Keratinocyte (primary cell): ENCODE results near the gene UBE4B. TPM values are rescaled to one million over a fixed set of nuclear protein-coding genes. Genes with fewer than 3 reads are reported as not detected.

Experiments used
- DNase-seq: peaks from one replicate; pipeline ENCODE4 v3.0.0-alpha.2; 2011; ENCODE audit warnings: low read depth, missing footprints, low spot score
- FAIRE-seq: peaks from 2 replicates; lab custom pipeline; 2011; peaks lifted over from hg19 to GRCh38; lab: Jason Lieb, UNC
- H2AFZ ChIP-seq: 2 replicates; pipeline ENCODE4 v1.6.0; 2012; ENCODE audit warnings: low read length, control low read depth, inconsistent platforms; ENCODE audit not compliant: control insufficient read depth
- H3K27ac ChIP-seq: 2 replicates; pipeline ENCODE4 v1.5.1; 2011; ENCODE audit warnings: low read length; ENCODE audit not compliant: control insufficient read depth, insufficient read depth
- H3K27me3 ChIP-seq: 3 replicates; pipeline ENCODE4 v1.6.0; 2011; ENCODE audit warnings: low read length; ENCODE audit not compliant: control insufficient read depth, insufficient read depth; ENCODE audit errors: extremely low read depth
- H3K36me3 ChIP-seq, 2 experiments: 2 replicates in 1 of 2; 3 replicates in 1 of 2; pipeline ENCODE4 v1.5.1; 2011; ENCODE audit warnings: low read length in 2 of 2, mild to moderate bottlenecking in 1 of 2; ENCODE audit not compliant: control insufficient read depth in 2 of 2, insufficient read depth in 2 of 2; ENCODE audit errors: extremely low read depth in 1 of 2
- H3K4me1 ChIP-seq: 3 replicates; pipeline ENCODE4 v1.5.1; 2011; ENCODE audit warnings: low read length; ENCODE audit not compliant: control insufficient read depth, insufficient read depth; ENCODE audit errors: extremely low read depth
- H3K4me2 ChIP-seq: 3 replicates; pipeline ENCODE4 v1.6.0; 2011; ENCODE audit warnings: low read depth, low read length; ENCODE audit not compliant: control insufficient read depth, insufficient read depth; ENCODE audit errors: extremely low read depth
- H3K4me3 ChIP-seq, 3 experiments: fragments of 200-600 bp in 1 of 3; sonication (generic) in 1 of 3; 2 replicates in 2 of 3; 3 replicates in 1 of 3; pipeline ENCODE4 v1.5.1; 2011 to 2016; ENCODE audit warnings: low read length in 3 of 3, mild to moderate bottlenecking in 3 of 3, control low read depth in 2 of 3, inconsistent platforms in 1 of 3, low read depth in 1 of 3, mixed read lengths in 1 of 3, mixed run types in 1 of 3, moderate library complexity in 1 of 3; ENCODE audit not compliant: control insufficient read depth in 2 of 3, insufficient read depth in 2 of 3; ENCODE audit errors: extremely low read depth in 1 of 3
- H3K79me2 ChIP-seq: 2 replicates; pipeline ENCODE4 v1.6.0; 2012; ENCODE audit warnings: low read length; ENCODE audit not compliant: control insufficient read depth, insufficient read depth
- H3K9ac ChIP-seq: 3 replicates; pipeline ENCODE4 v1.6.0; 2011; ENCODE audit warnings: low read length; ENCODE audit not compliant: control insufficient read depth, insufficient read depth; ENCODE audit errors: extremely low read depth
- H3K9me1 ChIP-seq: 3 replicates; pipeline ENCODE4 v1.6.0; 2011; ENCODE audit warnings: low read length; ENCODE audit not compliant: control insufficient read depth, insufficient read depth; ENCODE audit errors: extremely low read depth
- H3K9me3 ChIP-seq: 2 replicates; pipeline ENCODE4 v1.5.1; 2012; ENCODE audit warnings: low read depth, low read length; ENCODE audit not compliant: control insufficient read depth
- H4K20me1 ChIP-seq: 3 replicates; pipeline ENCODE4 v1.6.0; 2011; ENCODE audit warnings: low read length; ENCODE audit not compliant: control insufficient read depth, insufficient read depth; ENCODE audit errors: extremely low read depth
- CTCF ChIP-seq, 3 experiments: IDR thresholded peaks in 1 of 3; conservative IDR thresholded peaks in 1 of 3; optimal IDR thresholded peaks in 1 of 3; 2 replicates in 2 of 3; 3 replicates in 1 of 3; pipeline versions ENCODE3 to v1.5.1; 2011; ENCODE audit warnings: low read length in 3 of 3, mild to moderate bottlenecking in 3 of 3, moderate library complexity in 2 of 3, control low read depth in 1 of 3, inconsistent platforms in 1 of 3; ENCODE audit not compliant: insufficient read depth in 2 of 3; ENCODE audit errors: extremely low read depth in 1 of 3
- EZH2 ChIP-seq: IDR thresholded peaks from one replicate; pipeline ENCODE4 v1.6.1; 2012; ENCODE audit warnings: inconsistent platforms, mild to moderate bottlenecking, low read length, moderate library complexity
- dilution Hi-C: fragments of 300-500 bp; cut with MboI; formaldehyde crosslinking; loops from one replicate; pipeline ENCODE4 v1.7.0; 2020; ENCODE audit warnings: low sequenced_read_pairs; ENCODE audit not compliant: extremely low pct_ligation_motif_present
- polyA plus RNA-seq, 5 experiments: library from polyadenylated mRNA; depleted of rRNA in 3 of 5; stranded (reverse) in 3 of 5; stranded (forward) in 1 of 5; unstranded in 1 of 5; fragments of >200 nt; gene quantifications; 1 replicate in 1 of 5; 2 replicates in 3 of 5; 3 replicates in 1 of 5; pipeline versions ENCODE4 v1.2.1 to v1.2.3, GENCODE V29; 2011 to 2012; ENCODE audit warnings: missing spikeins in 2 of 5, low read depth in 1 of 5, low replicate concordance in 1 of 5

UBE4B gene
- polyA plus RNA-seq, 1 donor (not counting 4 experiments of a cell fraction or from before 2014, with no cell fraction given): 14.3 TPM

- H3K36me3 ChIP-seq: peaks cover 0 to 15% of the 10 kb centered on the region in 2 experiments
- H4K20me1 ChIP-seq: no peaks in the 10 kb centered on the region
- no peak for FAIRE-seq
- no peaks in the 10 kb centered on the region for H3K9me3 ChIP-seq
- no peak for DNase-seq
- H3K4me1 ChIP-seq: peaks cover 38% of the 10 kb centered on the region
- no peak overlapping the region for H3K4me2 ChIP-seq
- peaks cover 4% of the 10 kb centered on the region for H3K9me1 ChIP-seq
- H2AFZ ChIP-seq: no peak overlapping the region
- peaks cover 6% of the 10 kb centered on the region for H3K79me2 ChIP-seq
- dilution Hi-C loops: no loop called here
- TF ChIP-seq CTCF (optimal IDR thresholded peaks at IDR 0.05 in 1 of 3, IDR thresholded peaks at IDR 0.05 in 1 of 3, conservative IDR thresholded peaks at IDR 0.05 in 1 of 3; ENCODE audit: extremely low read depth in 1 of 3, insufficient read depth in 2 of 3, low read length in 3 of 3) (no peak), EZH2 (no peak)
- H3K27me3 ChIP-seq: no peaks in the 10 kb centered on the region
- no peak overlapping the region for H3K9ac ChIP-seq
- H3K27ac ChIP-seq: no peak overlapping the region
- no peak overlapping the region for H3K4me3 ChIP-seq
Measured at GRCh38 chr1:10075732-10076131, 43.0 kb downstream of the UBE4B start.

- no peak for FAIRE-seq
- Histone ChIP-seq H3K4me1 (peaks cover 37% of the 10 kb centered on the region), H3K9me1 (peaks cover 4% of the 10 kb centered on the region), H3K79me2 (peaks cover 8% of the 10 kb centered on the region), H3K9me3 (no peaks in the 10 kb centered on the region), H3K27ac (no peak overlapping the region), H3K4me3 (no peak overlapping the region), H2AFZ (no peak overlapping the region), H3K36me3 (peaks cover 0 to 10% of the 10 kb centered on the region in 2 experiments), H3K9ac (no peak overlapping the region), H3K27me3 (no peaks in the 10 kb centered on the region), H4K20me1 (no peaks in the 10 kb centered on the region), H3K4me2 (no peak overlapping the region)
- TF ChIP-seq EZH2: no peak
- dilution Hi-C loops: no loop called here
- no peak for DNase-seq
Measured at GRCh38 chr1:10078494-10078893, 45.7 kb downstream of the UBE4B start.

DNA sequence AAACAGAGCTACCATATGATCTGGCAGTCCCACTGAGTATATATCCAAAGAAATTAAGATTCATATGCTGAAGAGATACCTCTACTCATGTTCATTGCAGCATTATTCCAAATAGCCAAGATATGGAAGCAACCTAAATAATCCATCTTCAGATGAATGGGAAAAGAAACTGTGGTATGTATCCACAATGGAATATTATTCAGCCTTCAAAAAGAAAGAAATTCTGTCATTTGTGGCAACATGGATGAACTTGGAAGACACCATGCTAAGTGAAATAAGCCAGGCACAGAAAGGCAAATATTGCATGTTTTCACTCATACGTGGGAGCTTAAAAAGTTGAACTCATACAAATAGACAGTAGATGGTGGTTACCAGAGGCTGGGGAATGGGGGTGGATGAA lies 47.8 kb downstream of the UBE4B start:
- FAIRE-seq (no peak), DNase-seq (no peak)
- Histone ChIP-seq H3K4me2 (no peak overlapping the region), H3K4me3 (no peak overlapping the region), H3K27me3 (no peaks in the 10 kb centered on the region), H3K9me3 (no peaks in the 10 kb centered on the region), H3K4me1 (peaks cover 20% of the 10 kb centered on the region), H4K20me1 (no peaks in the 10 kb centered on the region), H3K36me3 (peaks cover 0 to 10% of the 10 kb centered on the region in 2 experiments), H3K9ac (no peak overlapping the region), H3K9me1 (peaks cover 2% of the 10 kb centered on the region), H3K79me2 (peaks cover 12% of the 10 kb centered on the region), H3K27ac (no peak overlapping the region), H2AFZ (no peak overlapping the region)
- dilution Hi-C loops: no loop called here
- no peak for TF ChIP-seq EZH2
- TF ChIP-seq CTCF (optimal IDR thresholded peaks at IDR 0.05 in 1 of 3, IDR thresholded peaks at IDR 0.05 in 1 of 3, conservative IDR thresholded peaks at IDR 0.05 in 1 of 3; ENCODE audit: extremely low read depth in 1 of 3, insufficient read depth in 2 of 3, low read length in 3 of 3): no peak
